Activated naive CD8-positive, alpha-beta T cell treated with anti-CD3 and anti-CD28 coated beads for 36 hours (primary cell): ENCODE measurements around the gene PITPNM2. TPM values are rescaled to one million over a fixed set of nuclear protein-coding genes. Genes with fewer than 3 reads are reported as not detected.

Experiments
- DNase-seq: peaks from one replicate; pipeline ENCODE4 v3.0.0; 2021
- H3K27ac Mint-ChIP-seq: one replicate; pipeline ENCODE4 v1.8.0; 2022; ENCODE audit warnings: mild to moderate bottlenecking, moderate library complexity, mixed read lengths
- H3K27me3 Mint-ChIP-seq: one replicate; pipeline ENCODE4 v1.8.0; 2022; ENCODE audit warnings: mild to moderate bottlenecking, mixed read lengths
- H3K36me3 Mint-ChIP-seq: one replicate; pipeline ENCODE4 v1.8.0; 2021; ENCODE audit warnings: mild to moderate bottlenecking, mixed read lengths
- H3K4me1 Mint-ChIP-seq: one replicate; pipeline ENCODE4 v1.8.0; 2021; ENCODE audit warnings: mixed read lengths
- H3K4me3 Mint-ChIP-seq: one replicate; pipeline ENCODE4 v1.8.0; 2022; ENCODE audit warnings: mild to moderate bottlenecking, moderate library complexity, mixed read lengths
- H3K9me3 Mint-ChIP-seq: one replicate; pipeline ENCODE4 v1.8.0; 2022; ENCODE audit warnings: mixed read lengths
- total RNA-seq, 2 experiments: library from RNA; stranded (reverse); gene quantifications; one replicate each; pipeline ENCODE4 v1.2.3, GENCODE V29; 2021

Gene PITPNM2
- total RNA-seq, 2 experiments from 2014 or later: 13.1 to 13.2 TPM

DNA sequence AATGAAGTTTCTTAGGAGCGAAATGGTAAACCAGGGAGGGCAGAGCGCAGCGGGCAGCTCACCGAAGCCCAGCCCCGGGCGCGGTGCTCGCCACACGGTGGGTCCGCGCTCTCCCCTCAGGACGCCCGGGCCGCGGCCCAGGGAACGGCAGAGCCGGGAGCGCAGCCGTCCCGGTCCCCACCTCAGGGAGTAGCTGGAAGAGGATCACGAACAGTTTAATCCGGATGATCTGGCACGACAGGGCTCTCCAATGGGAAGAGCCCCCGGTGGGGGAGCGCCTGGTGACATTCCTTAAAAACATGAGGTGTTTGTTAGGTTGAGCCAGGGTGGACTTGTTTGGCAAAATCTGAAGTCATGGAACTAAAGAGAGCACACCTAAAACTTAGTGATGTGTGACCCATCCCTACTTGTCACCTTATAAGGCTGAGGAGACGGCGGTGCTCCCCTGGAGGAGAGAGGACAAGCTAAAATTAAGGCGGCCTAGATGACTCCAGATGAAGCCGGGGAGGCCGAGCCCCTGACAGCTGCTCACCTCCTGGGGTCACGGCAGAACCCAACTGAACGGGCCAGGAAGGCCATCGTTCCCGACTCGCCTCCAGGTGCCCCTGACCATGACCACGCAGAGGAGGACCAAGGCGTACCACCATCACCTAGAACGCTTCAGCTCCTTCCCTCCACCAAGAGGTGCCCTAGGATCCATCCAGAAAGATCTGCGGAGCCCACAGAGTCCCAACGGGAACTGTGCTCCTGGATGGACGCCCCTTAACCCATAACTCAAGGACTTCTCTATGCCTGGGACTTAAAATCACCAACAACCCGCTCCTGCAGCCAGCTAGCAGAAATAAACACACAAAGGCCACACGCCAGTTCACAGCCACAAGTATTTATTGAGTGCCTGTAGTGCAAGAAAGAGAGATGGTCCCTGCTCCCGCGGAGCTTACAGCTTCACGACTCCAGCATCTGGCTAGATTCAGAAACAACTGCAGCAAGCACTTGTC lies 866 bp upstream of the PITPNM2 start:
- Mint-ChIP-seq H3K27me3 (no peaks in the 10 kb centered on the region), H3K4me3 (peak overlapping the region; percentile 82), H3K9me3 (no peaks in the 10 kb centered on the region), H3K4me1 (peaks cover 30% of the 10 kb centered on the region), H3K27ac (peak overlapping the region; percentile 83), H3K36me3 (peaks cover 26% of the 10 kb centered on the region)
- DNase-seq: no peak

DNA sequence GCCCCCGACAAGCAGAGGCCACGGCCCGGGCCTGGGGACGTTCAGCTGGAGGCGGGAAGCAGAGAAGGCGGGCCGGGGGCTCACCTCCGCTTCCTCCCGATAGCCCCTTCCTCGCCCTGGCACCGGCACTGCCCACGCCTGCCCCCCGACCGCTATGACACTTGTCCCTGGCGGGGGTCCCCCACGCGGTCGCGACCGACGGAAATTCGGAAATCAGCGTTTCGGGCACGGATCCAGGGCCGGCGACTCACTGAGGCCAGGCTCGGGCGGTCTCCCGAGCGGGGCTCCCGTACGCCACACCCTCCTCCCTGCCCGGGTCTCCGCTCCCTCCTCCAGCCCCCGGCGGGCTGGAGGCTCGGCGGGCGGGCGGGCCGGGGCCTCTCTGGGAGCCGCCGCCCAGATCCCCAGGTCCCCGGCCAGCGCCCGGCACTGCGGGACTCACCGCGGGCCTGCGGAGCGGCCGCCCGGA lies 581 bp downstream of the PITPNM2 start:
- Mint-ChIP-seq H3K36me3 (peaks cover 32% of the 10 kb centered on the region), H3K4me3 (peak overlapping the region; percentile 83), H3K27me3 (no peaks in the 10 kb centered on the region), H3K9me3 (no peaks in the 10 kb centered on the region), H3K27ac (peak overlapping the region; percentile 81), H3K4me1 (peaks cover 36% of the 10 kb centered on the region)
- DNase-seq: peak; percentile 48

DNA sequence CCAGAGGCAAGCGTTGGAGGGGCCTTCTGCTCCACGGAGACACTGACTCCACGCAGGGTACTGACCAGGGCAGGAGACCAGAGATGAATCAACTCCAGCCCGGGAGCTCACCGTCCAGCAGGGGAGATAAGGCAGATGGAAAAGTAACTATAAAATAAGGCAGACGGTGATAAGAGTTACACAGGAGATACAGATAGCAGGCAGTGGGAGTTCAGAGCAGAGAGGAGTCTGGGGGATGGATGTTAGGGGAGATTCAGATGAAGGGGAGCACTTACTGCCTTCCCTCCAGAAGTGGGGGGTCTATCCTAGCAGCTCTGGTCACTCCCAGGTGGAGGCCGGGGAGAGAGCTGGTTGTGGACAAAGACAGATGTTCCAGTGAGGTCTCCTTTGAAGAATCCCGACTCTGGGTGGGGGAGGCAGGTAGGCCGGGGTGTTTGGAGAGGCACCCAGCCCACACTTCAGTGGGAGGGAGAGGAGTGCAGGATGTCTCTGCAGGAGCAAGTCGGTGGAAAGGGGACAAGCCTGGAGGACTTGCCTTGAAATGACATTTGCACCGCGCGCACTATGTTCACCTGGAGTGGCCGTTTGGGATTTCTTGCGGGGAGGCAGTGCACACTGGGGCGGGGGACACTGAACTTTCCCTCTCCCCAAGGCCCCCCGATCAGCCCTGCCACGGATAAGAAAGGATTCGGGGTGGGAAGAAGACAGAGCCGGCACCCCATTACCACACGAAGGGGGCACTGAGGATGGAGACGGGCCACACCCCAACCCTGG lies 1.2 kb downstream of the PITPNM2 start:
- Mint-ChIP-seq H3K4me1 (peaks cover 37% of the 10 kb centered on the region), H3K9me3 (no peaks in the 10 kb centered on the region), H3K27ac (peak overlapping the region; percentile 81), H3K4me3 (peak overlapping the region; percentile 83), H3K36me3 (peaks cover 32% of the 10 kb centered on the region), H3K27me3 (no peaks in the 10 kb centered on the region)
- no peak for DNase-seq

DNA sequence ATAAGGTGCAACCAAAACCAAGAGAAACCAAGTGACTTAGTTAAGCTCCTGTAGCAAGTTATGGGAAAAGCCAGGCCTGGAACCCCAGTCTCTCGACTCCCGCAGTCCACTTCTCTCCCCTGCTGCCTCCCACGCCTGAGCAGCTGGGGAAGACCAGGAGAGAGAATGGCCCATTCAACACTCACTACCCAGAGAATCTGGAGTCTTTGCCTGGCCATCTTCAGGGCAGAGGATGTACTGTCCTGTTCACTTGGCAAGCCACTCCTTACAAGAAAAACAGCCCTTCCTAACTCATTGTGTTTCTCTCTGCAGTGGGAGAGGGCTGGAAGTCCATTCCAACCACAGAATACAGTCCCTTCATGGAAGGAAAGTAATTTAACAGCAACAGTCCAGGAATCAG lies 1.8 kb downstream of the PITPNM2 start:
- Mint-ChIP-seq H3K36me3 (peaks cover 32% of the 10 kb centered on the region), H3K27ac (peak overlapping the region; percentile 81), H3K4me1 (peaks cover 38% of the 10 kb centered on the region), H3K9me3 (no peaks in the 10 kb centered on the region), H3K4me3 (peak overlapping the region; percentile 83), H3K27me3 (no peaks in the 10 kb centered on the region)
- DNase-seq: no peak

DNA sequence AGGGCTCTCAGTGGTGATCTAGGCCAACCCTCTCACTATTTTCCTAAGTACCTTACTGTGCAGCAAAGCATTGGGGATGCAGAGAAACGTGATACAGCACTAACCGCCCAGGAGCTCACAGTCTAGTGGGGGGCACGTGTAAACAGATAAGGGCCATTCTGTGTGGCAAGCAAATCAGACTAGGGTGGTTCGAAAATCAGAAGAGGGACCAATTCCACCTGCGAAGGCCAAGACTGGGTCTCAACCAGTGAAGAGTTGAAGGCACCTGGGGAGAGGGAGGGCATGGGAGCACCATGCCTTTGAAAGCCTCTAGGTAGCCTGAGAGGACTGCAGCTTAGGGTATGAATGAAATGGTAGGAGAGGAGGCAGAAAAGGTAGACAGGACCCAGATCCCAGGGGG lies 2.2 kb downstream of the PITPNM2 start:
- Mint-ChIP-seq H3K27me3 (no peaks in the 10 kb centered on the region), H3K36me3 (peaks cover 32% of the 10 kb centered on the region), H3K4me3 (no peak overlapping the region), H3K9me3 (no peaks in the 10 kb centered on the region), H3K27ac (no peak overlapping the region), H3K4me1 (peaks cover 40% of the 10 kb centered on the region)
- no peak for DNase-seq

DNA sequence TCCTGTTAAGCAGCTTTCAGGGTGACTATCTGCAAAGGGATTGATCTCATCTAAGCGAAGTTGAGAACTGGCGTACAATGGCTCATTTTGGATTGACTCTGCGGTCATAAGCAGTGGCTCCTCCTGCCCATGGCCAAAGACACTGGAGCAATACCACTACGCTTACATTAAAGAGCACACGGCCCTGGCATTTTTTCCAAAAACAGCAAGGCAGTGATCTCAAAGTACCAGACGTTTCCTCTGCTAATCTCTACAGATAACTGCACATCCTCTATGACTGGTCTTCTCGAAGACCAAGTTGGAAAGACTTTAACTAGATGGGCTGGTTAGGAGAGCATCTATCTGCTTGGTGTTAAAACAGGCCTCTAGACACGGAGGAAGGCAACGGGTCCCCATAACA lies 2.7 kb downstream of the PITPNM2 start:
- DNase-seq: no peak
- peaks cover 40% of the 10 kb centered on the region for H3K4me1 Mint-ChIP-seq
- peaks cover 30% of the 10 kb centered on the region for H3K36me3 Mint-ChIP-seq
- H3K27ac Mint-ChIP-seq: no peak overlapping the region
- no peak overlapping the region for H3K4me3 Mint-ChIP-seq
- H3K27me3 Mint-ChIP-seq: no peaks in the 10 kb centered on the region
- H3K9me3 Mint-ChIP-seq: no peaks in the 10 kb centered on the region

DNA sequence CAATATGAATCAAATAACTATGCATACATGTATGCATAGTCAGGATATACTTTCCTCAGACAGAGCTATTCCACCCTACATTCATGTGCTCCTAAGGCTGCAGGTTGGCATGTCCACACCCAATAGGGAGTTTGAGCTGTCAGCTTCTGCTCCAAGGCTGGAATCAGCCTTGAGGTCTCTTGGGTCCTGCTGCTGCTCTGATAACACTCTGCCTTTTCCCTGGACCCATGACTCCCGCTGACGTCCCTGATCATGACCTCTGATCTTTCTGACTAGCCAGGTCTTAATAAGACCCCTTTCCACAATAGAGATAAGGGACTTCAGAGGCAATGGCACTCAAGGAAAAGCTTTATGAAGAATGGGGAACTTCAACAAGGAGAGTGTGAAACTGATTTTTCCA lies 5.7 kb downstream of the PITPNM2 start:
- peaks cover 16% of the 10 kb centered on the region for H3K36me3 Mint-ChIP-seq

DNA sequence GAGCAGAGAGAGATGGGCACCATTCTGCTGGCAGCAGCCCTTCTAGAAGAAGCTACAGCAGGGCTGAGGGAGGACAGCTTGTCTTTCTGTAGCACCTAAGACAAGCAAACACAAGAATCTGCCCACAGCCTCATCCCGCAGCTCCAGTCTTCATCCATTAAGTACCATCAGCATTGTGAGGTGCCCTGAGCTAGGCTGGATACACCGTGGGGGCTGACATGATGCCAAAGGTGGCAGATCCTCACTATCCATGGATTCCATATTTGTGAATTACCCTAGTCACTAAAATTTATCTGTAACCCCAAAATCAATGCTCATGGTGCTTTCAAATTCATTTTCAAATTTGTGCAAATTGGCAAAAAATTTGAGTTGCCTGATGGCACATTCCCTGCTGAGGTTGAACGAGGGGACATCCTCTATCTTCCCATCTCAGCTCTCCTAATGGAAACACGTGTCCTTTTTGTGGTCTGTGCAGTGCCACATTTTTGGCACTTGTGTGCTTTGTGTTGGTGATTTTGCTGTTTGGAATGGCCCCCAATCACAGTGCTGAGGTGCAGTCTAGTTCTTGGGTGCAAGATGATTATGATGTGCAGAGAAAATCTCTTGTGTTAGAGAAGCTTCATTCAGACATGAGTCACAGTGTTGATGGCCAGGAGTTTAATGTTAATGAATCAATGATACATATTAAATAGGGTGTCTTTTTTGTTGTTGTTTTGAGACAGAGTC lies 7.0 kb downstream of the PITPNM2 start:
- DNase-seq: no peak
- H3K36me3 Mint-ChIP-seq: peaks cover 11% of the 10 kb centered on the region
- peaks cover 44% of the 10 kb centered on the region for H3K4me1 Mint-ChIP-seq
- H3K27ac Mint-ChIP-seq: peak overlapping the region; percentile 8
- H3K27me3 Mint-ChIP-seq: no peaks in the 10 kb centered on the region
- no peaks in the 10 kb centered on the region for H3K9me3 Mint-ChIP-seq
- H3K4me3 Mint-ChIP-seq: no peak overlapping the region

More for the DNA sequence above, 5.7 kb downstream of the PITPNM2 start:
- no peaks in the 10 kb centered on the region for H3K9me3 Mint-ChIP-seq
- H3K27ac Mint-ChIP-seq: no peak overlapping the region
- H3K4me3 Mint-ChIP-seq: no peak overlapping the region
- peaks cover 46% of the 10 kb centered on the region for H3K4me1 Mint-ChIP-seq
- no peak for DNase-seq
- no peaks in the 10 kb centered on the region for H3K27me3 Mint-ChIP-seq

DNA sequence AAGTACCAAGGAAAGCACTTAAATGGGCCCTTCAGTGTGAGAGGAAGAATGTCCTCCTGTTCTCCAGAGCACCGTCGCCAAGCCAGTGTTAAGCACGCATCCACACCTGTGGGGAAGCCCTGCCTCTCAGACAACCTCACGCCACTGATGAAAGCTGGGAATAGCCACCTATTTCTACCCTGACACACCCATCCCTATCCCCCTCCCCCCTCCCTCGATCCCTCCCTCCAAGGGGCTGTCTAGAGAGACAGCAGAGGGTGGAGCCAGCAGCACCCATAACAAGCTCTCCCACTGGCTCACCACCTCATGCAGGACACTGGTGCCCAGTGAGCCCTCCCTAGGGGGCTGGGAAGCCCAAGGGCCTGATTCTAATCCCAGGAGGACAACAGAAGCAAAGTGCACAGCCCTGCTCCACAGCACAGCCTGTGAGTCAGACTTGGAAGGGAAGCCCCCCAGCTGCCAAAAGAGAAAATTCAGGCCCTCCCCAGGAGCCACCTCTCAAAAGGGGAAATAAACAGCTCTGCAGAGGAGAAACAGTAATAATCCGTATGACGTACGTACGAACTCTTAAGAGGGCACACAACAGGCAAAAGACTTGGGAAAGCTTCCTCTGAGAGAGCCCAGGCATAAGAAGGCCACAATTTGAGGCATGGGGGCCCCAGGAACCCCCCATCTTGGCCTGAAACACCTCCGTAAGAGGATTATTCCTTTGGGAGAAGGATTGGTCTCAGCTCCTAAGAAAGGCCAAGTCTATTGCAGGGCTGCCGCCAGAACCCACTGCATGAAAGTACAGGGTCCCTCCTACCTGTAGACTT lies 7.8 kb downstream of the PITPNM2 start:
- peaks cover 6% of the 10 kb centered on the region for H3K36me3 Mint-ChIP-seq
- peak overlapping the region; percentile 8 for H3K27ac Mint-ChIP-seq
- no peak for DNase-seq
- H3K4me3 Mint-ChIP-seq: no peak overlapping the region
- H3K4me1 Mint-ChIP-seq: peaks cover 37% of the 10 kb centered on the region
- H3K9me3 Mint-ChIP-seq: no peaks in the 10 kb centered on the region
- no peaks in the 10 kb centered on the region for H3K27me3 Mint-ChIP-seq

DNA sequence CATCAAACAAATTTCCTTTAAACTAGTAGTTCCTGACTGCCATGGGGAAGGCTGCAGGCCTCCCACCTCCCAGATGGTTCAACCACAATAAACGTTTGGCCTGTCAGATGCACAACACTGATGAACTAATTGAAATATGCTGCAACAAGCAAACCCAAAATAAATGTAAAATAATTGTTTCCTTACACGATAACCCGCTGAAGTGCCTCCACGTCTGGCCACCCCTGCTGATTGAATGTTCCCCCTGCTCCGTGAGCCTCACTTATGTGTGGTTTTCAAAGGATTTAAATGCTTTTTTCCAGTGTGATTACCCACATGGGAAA lies 8.4 kb downstream of the PITPNM2 start:
- DNase-seq: no peak
- Mint-ChIP-seq H3K36me3 (peaks cover 6% of the 10 kb centered on the region), H3K4me1 (peaks cover 35% of the 10 kb centered on the region), H3K9me3 (no peaks in the 10 kb centered on the region), H3K27ac (no peak overlapping the region), H3K4me3 (no peak overlapping the region), H3K27me3 (no peaks in the 10 kb centered on the region)

DNA sequence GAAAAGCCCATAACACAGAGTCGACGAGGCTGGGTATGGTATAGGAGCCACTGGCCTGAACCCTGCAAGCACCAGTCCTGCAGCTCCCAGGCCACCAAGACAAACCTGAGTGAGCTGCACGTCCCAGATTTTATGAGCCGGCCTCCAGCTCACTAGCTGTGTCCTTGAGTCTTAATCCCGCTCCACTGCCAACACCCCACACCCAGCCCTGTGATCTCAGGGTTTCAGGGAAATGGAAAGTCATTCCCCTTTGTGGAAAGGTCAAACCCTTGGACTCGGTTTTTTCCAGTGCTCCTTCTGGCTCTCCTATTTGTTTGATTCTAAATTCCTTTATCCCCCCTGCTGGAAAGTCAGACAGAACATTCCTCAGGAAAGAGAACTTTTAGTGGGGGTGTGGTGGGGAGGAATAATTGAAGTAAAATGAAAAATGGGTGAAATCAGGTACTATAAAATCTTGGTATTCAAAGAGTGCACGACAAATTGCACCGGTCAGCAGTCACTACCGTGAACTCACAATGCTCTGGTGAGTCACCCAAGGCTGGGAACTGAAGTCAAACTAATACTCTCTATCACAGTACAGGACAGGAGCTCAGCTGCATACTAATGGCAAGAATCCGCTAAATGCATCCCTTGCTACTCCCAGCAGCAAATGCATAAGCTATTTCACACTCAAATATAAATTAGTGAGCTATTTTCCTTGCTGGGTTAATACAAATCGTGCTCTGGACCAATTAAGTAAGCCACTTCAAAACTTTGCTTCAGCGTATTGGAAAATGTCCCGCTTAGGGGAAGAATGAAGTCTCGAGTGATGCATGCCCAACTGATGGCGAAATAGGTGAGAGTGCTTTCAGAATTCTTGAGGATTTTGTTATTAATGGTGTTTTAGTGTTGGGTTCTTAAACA lies 9.0 kb downstream of the PITPNM2 start:
- Mint-ChIP-seq H3K27ac (no peak overlapping the region), H3K27me3 (no peaks in the 10 kb centered on the region), H3K36me3 (peaks cover 6% of the 10 kb centered on the region), H3K4me1 (peaks cover 35% of the 10 kb centered on the region), H3K9me3 (no peaks in the 10 kb centered on the region), H3K4me3 (no peak overlapping the region)
- DNase-seq: no peak

DNA sequence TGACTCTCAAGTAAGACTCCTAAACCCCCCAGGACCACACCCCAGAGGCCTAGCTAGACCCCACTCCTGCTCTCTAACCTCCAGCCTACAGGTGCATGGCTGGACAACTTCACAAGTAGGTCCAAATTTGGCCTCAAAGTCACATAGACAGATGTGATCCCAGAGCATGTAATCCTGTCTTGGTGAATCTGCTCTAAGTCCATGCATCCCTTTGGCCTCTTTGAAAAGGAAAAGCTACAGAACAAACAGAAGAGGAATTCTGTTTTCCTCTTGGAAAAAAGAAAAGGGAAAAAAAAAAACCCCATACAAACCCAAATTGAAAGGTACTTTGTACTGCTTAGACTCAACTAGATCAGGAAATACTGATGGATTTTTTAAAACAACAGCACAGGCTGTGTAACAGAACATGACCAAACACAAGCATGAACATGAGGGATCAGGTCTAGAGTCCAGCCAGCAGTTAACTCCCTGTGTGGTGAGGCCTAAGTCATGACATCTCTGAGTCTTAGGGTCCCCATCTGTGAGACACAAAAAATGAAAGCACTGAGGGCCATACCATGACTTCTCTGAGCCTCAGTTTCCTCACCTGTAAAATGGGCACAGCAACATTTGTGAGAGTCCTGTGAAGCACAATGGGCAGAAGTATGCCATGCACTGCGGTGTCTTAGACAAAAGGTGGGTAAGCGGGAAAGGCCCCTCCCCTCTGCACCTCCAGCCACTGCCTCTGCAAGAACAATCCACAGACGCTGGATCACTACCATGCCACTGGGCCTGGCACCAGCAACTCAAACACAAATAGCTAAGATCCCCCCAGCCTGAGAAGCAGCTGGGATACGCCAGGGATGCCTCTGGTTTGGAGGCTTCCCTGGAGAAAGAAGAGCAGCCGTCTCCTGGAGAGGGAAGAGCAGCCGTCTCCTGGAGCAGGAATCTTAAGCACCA lies 9.9 kb downstream of the PITPNM2 start:
- H3K27ac Mint-ChIP-seq: no peak overlapping the region
- H3K4me1 Mint-ChIP-seq: peaks cover 34% of the 10 kb centered on the region

More for the DNA sequence above, 9.9 kb downstream of the PITPNM2 start:
- H3K27me3 Mint-ChIP-seq: no peaks in the 10 kb centered on the region
- no peak for DNase-seq
- peaks cover 6% of the 10 kb centered on the region for H3K36me3 Mint-ChIP-seq
- H3K9me3 Mint-ChIP-seq: peaks cover 2% of the 10 kb centered on the region
- no peak overlapping the region for H3K4me3 Mint-ChIP-seq
